Activated CD8-positive, alpha-beta T cell treated with anti-CD3 and anti-CD28 coated beads for 36 hours (primary cell): ENCODE data around the gene ANKRD11. TPM values are rescaled to one million over a fixed set of nuclear protein-coding genes. Genes with fewer than 3 reads are reported as not detected.

ENCODE experiments used
- ATAC-seq: fragments of 200-7000 bp; cut with Tn5 transposase; one replicate; pipeline ENCODE4 v1.10.0; 2021; ENCODE audit warnings: mild to moderate bottlenecking, moderate library complexity
- CTCF ChIA-PET: fragments of 350-600 bp; sonication (Branson Sonifier 250); formaldehyde crosslinking; loops from one replicate; lab custom pipeline; 2021; ENCODE audit warnings: antibody characterized with exemption; lab: Charles Lee
- POLR2A ChIA-PET: fragments of 350-600 bp; sonication (Branson Sonifier 250); formaldehyde crosslinking; loops from one replicate; lab custom pipeline; 2021; ENCODE audit warnings: antibody characterized with exemption; lab: Charles Lee
- DNase-seq: peaks from one replicate; pipeline ENCODE4 v3.0.0-alpha.2; 2020
- H3K27ac Mint-ChIP-seq: one replicate; pipeline ENCODE4 v1.8.0; 2021; ENCODE audit warnings: mild to moderate bottlenecking, mixed read lengths
- H3K27me3 Mint-ChIP-seq: one replicate; pipeline ENCODE4 v1.8.0; 2021; ENCODE audit warnings: mixed read lengths
- H3K36me3 Mint-ChIP-seq: one replicate; pipeline ENCODE4 v1.8.0; 2021; ENCODE audit warnings: low read depth, mixed read lengths
- H3K4me1 Mint-ChIP-seq: one replicate; pipeline ENCODE4 v1.8.0; 2021; ENCODE audit warnings: low read depth, mixed read lengths
- H3K4me3 Mint-ChIP-seq: one replicate; pipeline ENCODE4 v1.8.0; 2021; ENCODE audit warnings: mild to moderate bottlenecking, moderate library complexity, mixed read lengths
- H3K9me3 Mint-ChIP-seq: one replicate; pipeline ENCODE4 v1.8.0; 2021; ENCODE audit warnings: mixed read lengths
- intact Hi-C: fragments of 100-400 bp; cut with micrococcal nuclease; formaldehyde crosslinking; loops from one replicate; pipeline ENCODE4 v1.10.0; 2022
- total RNA-seq, 2 experiments: library from RNA; stranded (reverse); gene quantifications; one replicate each; pipeline ENCODE4 v1.2.3, GENCODE V29; 2021
- TF ChIP-seq, protein P1 (sequence below): fragments of 200-600 bp; IDR thresholded peaks from one replicate; pipeline ENCODE4 v1.8.0; 2022; ENCODE audit warnings: antibody characterized with exemption, mild to moderate bottlenecking

The ANKRD11 gene
- total RNA-seq, 2 experiments from 2014 or later, result 145 to 147 TPM

DNA sequence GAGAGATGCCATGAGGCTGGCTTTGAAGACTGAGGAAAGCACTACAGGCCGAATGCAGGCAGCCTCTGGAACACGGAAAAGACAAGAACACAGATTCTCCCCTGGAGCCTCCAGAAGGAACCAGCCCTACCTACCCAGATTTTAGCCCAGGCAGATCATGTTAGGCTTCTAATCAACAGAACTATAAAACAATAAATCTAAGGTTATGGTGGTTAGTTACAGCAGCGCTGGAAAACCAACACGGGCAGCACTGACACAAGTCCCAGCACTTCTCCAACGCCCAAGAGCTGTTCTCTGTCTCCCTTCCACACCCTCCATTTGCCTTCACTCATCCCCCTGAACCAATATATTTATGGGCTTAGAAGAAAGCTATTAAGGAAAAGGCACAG lies 7.5 kb downstream of the ANKRD11 start:
- POLR2A ChIA-PET, result interaction anchor here (0.8 to 5.3 kb wide), 8 partner anchors 8 to 167 kb away, joined by 3 to 31 read pairs (median 6); no protein-coding TSS in a partner anchor
- Mint-ChIP-seq H3K4me1 (peaks cover 84% of the 10 kb centered on the region), H3K36me3 (peaks cover 60% of the 10 kb centered on the region), H3K4me3 (peak overlapping the region; percentile 33), H3K27ac (peak overlapping the region; percentile 88), H3K9me3 (no peaks in the 10 kb centered on the region), H3K27me3 (no peaks in the 10 kb centered on the region)
- DNase-seq (no peak), ATAC-seq (no peak)
- intact Hi-C loops, result loop anchor here (5.0 to 10.0 kb wide), 2 partner anchors 41 to 128 kb away; no protein-coding TSS in a partner anchor
- CTCF ChIA-PET, result interaction anchor here (0.9 to 1.0 kb wide), 2 partner anchors 15 to 166 kb away, joined by 3 to 4 read pairs; no protein-coding TSS in a partner anchor
- TF ChIP-seq, protein P1, sequence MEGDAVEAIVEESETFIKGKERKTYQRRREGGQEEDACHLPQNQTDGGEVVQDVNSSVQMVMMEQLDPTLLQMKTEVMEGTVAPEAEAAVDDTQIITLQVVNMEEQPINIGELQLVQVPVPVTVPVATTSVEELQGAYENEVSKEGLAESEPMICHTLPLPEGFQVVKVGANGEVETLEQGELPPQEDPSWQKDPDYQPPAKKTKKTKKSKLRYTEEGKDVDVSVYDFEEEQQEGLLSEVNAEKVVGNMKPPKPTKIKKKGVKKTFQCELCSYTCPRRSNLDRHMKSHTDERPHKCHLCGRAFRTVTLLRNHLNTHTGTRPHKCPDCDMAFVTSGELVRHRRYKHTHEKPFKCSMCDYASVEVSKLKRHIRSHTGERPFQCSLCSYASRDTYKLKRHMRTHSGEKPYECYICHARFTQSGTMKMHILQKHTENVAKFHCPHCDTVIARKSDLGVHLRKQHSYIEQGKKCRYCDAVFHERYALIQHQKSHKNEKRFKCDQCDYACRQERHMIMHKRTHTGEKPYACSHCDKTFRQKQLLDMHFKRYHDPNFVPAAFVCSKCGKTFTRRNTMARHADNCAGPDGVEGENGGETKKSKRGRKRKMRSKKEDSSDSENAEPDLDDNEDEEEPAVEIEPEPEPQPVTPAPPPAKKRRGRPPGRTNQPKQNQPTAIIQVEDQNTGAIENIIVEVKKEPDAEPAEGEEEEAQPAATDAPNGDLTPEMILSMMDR, result no peak

DNA sequence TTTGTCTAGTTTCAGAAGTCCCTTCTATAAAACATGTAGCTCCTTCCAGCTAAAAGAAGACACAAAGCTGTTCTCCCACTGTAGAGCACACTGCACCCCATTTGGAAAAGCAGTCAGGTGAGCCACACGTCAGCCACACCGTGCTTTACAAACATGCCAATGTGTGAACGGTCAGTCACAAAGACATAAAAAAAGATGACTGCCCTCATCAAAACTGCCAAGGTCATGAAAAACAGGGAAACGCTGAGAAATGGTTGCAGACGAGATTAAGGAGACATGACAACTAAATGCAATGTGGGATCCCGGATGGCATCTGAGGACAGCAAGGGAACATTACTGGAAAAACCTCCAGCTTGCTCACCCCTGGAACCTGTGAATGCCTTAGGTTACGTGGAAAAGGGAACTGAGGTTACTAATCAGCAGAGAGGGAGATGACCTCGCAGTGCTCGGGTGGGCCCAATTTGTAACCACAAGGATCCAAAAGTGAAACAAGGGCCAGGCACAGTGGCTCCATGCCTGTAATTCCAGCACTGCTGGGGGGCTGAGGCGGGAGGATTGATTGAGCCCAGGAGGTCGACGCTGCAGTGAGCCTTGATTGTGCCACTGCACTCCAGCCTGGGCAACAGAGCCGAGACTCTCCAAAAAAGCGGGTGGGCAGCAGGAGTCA lies 8.1 kb downstream of the ANKRD11 start:
- Mint-ChIP-seq H3K9me3 (no peaks in the 10 kb centered on the region), H3K36me3 (peaks cover 56% of the 10 kb centered on the region), H3K4me3 (peak overlapping the region; percentile 33), H3K4me1 (peaks cover 85% of the 10 kb centered on the region), H3K27me3 (no peaks in the 10 kb centered on the region), H3K27ac (peak overlapping the region; percentile 88)
- intact Hi-C loops, result loop anchor here (5.0 to 10.0 kb wide), 2 partner anchors 40 to 127 kb away; no protein-coding TSS in a partner anchor
- ChIA-PET CTCF (interaction anchor here (0.9 to 1.0 kb wide), 2 partner anchors 15 to 165 kb away, joined by 3 to 4 read pairs; no protein-coding TSS in a partner anchor), POLR2A (interaction anchor here (0.7 to 5.3 kb wide), 6 partner anchors 11 to 168 kb away, joined by 3 to 31 read pairs (median 8); no protein-coding TSS in a partner anchor)
- DNase-seq (no peak), ATAC-seq (no peak)
- TF ChIP-seq, protein P1, result no peak

DNA sequence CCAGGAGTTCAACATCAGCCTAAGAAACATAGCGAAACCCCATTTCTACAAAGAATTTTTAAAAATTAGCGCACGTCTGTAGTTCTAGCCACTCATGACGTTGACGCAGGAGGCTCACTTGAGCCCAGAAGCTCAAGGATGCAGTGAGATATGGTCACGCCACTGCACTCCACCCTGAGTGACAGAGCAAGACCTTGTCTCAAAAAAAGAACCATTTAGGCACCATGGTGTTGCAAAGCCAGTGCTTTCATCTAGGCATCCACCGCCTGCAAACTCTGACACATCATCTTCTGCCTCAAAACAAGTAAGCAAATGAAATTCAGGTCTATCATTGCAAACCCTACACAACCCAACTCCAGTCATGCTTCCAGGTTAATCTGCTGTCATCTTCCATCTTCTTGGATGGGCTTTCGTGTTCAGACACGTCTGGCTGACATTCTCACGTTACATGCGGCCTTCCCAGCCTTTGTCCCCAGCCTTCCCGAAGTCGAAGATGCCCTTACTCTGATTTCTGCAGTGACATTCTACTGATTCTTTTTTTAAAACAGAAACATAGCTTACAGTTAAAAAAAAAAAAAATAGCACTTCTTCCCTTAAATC lies 8.9 kb downstream of the ANKRD11 start:
- DNase-seq (no peak), ATAC-seq (no peak)
- peaks cover 57% of the 10 kb centered on the region for H3K36me3 Mint-ChIP-seq
- peak overlapping the region; percentile 88 for H3K27ac Mint-ChIP-seq
- CTCF ChIA-PET, result no interaction called here
- TF ChIP-seq, protein P1, result no peak
- POLR2A ChIA-PET, result interaction anchor here (0.7 to 5.3 kb wide), 5 partner anchors 10 to 167 kb away, joined by 3 to 31 read pairs (median 10); no protein-coding TSS in a partner anchor
- H3K27me3 Mint-ChIP-seq, result no peaks in the 10 kb centered on the region
- no peak overlapping the region for H3K4me3 Mint-ChIP-seq
- intact Hi-C loops, result loop anchor here (5.0 to 10.0 kb wide), 2 partner anchors 39 to 127 kb away; no protein-coding TSS in a partner anchor
- H3K9me3 Mint-ChIP-seq, result no peaks in the 10 kb centered on the region
- H3K4me1 Mint-ChIP-seq, result peaks cover 88% of the 10 kb centered on the region

DNA sequence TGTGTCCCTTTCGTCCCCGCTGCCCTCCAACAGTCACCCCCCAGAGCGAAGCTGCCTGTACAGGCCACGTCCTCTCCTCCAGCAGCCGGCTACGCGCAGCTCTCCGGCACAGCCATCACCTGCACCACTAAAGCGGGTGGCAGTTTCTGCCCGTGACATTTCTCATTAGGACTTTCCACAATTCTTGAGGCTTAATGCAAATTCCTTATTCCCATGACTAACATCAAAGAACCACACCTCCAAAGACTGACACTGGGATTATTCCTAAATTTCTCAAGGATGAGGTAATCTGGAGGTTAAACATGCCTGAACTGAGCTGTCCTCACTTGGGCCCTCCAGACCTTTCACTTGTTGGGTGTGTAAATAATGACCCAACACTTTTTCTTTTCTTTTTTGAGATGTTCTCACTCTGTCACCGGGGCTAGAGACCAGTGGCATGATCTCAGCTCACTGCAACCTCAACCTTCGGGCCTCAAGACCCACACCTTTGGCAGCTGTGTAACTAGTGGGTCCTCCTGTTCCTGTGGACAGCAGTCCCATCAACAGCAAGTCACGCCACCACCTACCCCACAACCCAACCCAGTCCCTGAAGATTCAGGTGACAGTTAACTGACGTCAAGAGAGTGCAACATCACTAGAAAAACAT lies 11.7 kb downstream of the ANKRD11 start:
- TF ChIP-seq, protein P1, result no peak
- ChIA-PET POLR2A (interaction anchor here (1.1 to 3.2 kb wide), 7 partner anchors 10 to 149 kb away, joined by 3 to 18 read pairs (median 6); no protein-coding TSS in a partner anchor), CTCF (no interaction called here)
- peak; percentile 37 for DNase-seq
- intact Hi-C loops, result no loop called here
- Mint-ChIP-seq H3K27me3 (no peaks in the 10 kb centered on the region), H3K36me3 (peaks cover 53% of the 10 kb centered on the region), H3K27ac (peak overlapping the region; percentile 82), H3K9me3 (peaks cover 2% of the 10 kb centered on the region), H3K4me3 (peak overlapping the region; percentile 55), H3K4me1 (peaks cover 88% of the 10 kb centered on the region)
- ATAC-seq, result peak; percentile 59
